Natural killer cell (primary cell): ENCODE data around the gene LRRTM3. TPM values are rescaled to one million over a fixed set of nuclear protein-coding genes. Genes with fewer than 3 reads are reported as not detected.

Experiments
- ATAC-seq, 3 donors: fragments of 150-1000 bp in 2 of 3; fragments of 200-7000 bp in 1 of 3; cut with Tn5 transposase; 1 replicate in 1 of 3; 2 replicates in 2 of 3; pipeline ENCODE4 v1.10.0; 2021; ENCODE audit warnings: mild to moderate bottlenecking in 2 of 3, moderate library complexity in 2 of 3
- DNase-seq, 2 donors: peaks; one replicate each; pipeline versions ENCODE4 v3.0.0 to v3.0.0-alpha.2; 2013 to 2021; ENCODE audit warnings: mixed read lengths in 1 of 2
- H3K27ac ChIP-seq: one replicate; pipeline ENCODE4 v1.5.1; 2013; ENCODE audit warnings: mild to moderate bottlenecking, low read length
- H3K27me3 ChIP-seq: one replicate; pipeline ENCODE4 v1.6.1; 2013; ENCODE audit warnings: low read length; ENCODE audit not compliant: control insufficient read depth, insufficient read depth
- H3K36me3 ChIP-seq: one replicate; pipeline ENCODE4 v1.6.1; 2013; ENCODE audit warnings: low read length; ENCODE audit not compliant: control insufficient read depth, insufficient read depth
- H3K4me1 ChIP-seq: one replicate; pipeline ENCODE4 v1.6.1; 2013; ENCODE audit warnings: low read length; ENCODE audit not compliant: control insufficient read depth, insufficient read depth
- H3K4me3 ChIP-seq: one replicate; pipeline ENCODE4 v1.5.1; 2013; ENCODE audit warnings: low read length
- H3K9me3 ChIP-seq: one replicate; pipeline ENCODE4 v1.6.1; 2013; ENCODE audit warnings: low read length; ENCODE audit not compliant: control insufficient read depth, insufficient read depth
- H3K27ac Mint-ChIP-seq, 2 donors: one replicate each; pipeline ENCODE4 v1.8.0; 2022; ENCODE audit warnings: mild to moderate bottlenecking in 2 of 2, mixed read lengths in 2 of 2, moderate library complexity in 1 of 2
- H3K27me3 Mint-ChIP-seq, 2 donors: one replicate each; pipeline ENCODE4 v1.8.0; 2022; ENCODE audit warnings: low read depth in 2 of 2, mixed read lengths in 2 of 2
- H3K36me3 Mint-ChIP-seq: one replicate; pipeline ENCODE4 v1.8.0; 2022; ENCODE audit warnings: mixed read lengths
- H3K4me1 Mint-ChIP-seq, 2 donors: one replicate each; pipeline ENCODE4 v1.8.0; 2022; ENCODE audit warnings: mixed read lengths in 2 of 2
- H3K4me3 Mint-ChIP-seq: one replicate; pipeline ENCODE4 v1.8.0; 2022; ENCODE audit warnings: mild to moderate bottlenecking, moderate library complexity, mixed read lengths
- H3K9me3 Mint-ChIP-seq, 2 donors: one replicate each; pipeline ENCODE4 v1.8.0; 2022; ENCODE audit warnings: mixed read lengths in 2 of 2
- WGBS: methylation state at CpG from one replicate; pipeline ENCODE4 v1.1.7; 2013; ENCODE audit warnings: missing lambda C conversion rate; ENCODE audit not compliant: insufficient coverage; 5-methylcytosine and 5-hydroxymethylcytosine counted together
- intact Hi-C: fragments of 100-400 bp; cut with micrococcal nuclease; formaldehyde crosslinking; loops from one replicate; pipeline ENCODE4 v1.14.2; 2022
- total RNA-seq, 4 donors: library from RNA; stranded (reverse); fragments of 120-200 nt in 1 of 4; gene quantifications; one replicate each; pipeline versions ENCODE4 v1.2.3 to v1.2.4, GENCODE V29; 2013 to 2022
- TF ChIP-seq, protein P1 (sequence below): fragments of 200-600 bp; IDR thresholded peaks from one replicate; pipeline ENCODE4 v1.8.0; 2022; ENCODE audit warnings: antibody characterized with exemption

LRRTM3 gene
- total RNA-seq, 3 donors from 2014 or later (not counting 1 experiment from before 2014, with no cell fraction given), result not detected

DNA sequence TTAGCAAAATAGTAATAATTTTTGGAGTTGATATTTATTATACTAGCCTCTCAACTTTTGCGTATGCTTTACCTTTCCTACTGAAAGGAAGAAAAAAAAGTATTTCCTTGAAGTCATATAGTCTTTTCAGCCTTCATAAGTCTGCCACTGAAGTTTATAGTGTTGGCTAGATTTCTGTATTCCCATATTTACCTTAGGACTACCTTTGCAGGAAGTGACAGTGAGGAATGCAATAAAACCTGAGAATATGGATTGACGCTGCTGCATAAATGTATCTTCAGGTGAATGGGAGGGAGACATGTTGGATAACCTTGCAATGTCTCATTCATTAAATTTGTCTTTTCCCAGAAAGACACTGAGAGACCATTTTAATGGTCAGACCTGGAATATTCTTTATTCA lies 6.6 kb upstream of the LRRTM3 start:
- Histone ChIP-seq H3K27ac (no peak overlapping the region), H3K4me1 (no peaks in the 10 kb centered on the region), H3K9me3 (no peaks in the 10 kb centered on the region), H3K36me3 (no peaks in the 10 kb centered on the region), H3K4me3 (no peak overlapping the region), H3K27me3 (no peaks in the 10 kb centered on the region)
- intact Hi-C loops, result no loop called here
- DNase-seq (no peak), ATAC-seq (no peak)
- no peaks in the 10 kb centered on the region for H3K36me3 Mint-ChIP-seq
- no peak overlapping the region for H3K4me3 Mint-ChIP-seq
- H3K27ac Mint-ChIP-seq, result no peak overlapping the region
- H3K9me3 Mint-ChIP-seq, result peaks cover 4 to 15% of the 10 kb centered on the region in 2 donors
- WGBS, result 100% methylated on average over 1 of the region's 2 CpGs
- no peaks in the 10 kb centered on the region for H3K4me1 Mint-ChIP-seq
- TF ChIP-seq, protein P1, sequence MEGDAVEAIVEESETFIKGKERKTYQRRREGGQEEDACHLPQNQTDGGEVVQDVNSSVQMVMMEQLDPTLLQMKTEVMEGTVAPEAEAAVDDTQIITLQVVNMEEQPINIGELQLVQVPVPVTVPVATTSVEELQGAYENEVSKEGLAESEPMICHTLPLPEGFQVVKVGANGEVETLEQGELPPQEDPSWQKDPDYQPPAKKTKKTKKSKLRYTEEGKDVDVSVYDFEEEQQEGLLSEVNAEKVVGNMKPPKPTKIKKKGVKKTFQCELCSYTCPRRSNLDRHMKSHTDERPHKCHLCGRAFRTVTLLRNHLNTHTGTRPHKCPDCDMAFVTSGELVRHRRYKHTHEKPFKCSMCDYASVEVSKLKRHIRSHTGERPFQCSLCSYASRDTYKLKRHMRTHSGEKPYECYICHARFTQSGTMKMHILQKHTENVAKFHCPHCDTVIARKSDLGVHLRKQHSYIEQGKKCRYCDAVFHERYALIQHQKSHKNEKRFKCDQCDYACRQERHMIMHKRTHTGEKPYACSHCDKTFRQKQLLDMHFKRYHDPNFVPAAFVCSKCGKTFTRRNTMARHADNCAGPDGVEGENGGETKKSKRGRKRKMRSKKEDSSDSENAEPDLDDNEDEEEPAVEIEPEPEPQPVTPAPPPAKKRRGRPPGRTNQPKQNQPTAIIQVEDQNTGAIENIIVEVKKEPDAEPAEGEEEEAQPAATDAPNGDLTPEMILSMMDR, result no peak
- H3K27me3 Mint-ChIP-seq, result no peaks in the 10 kb centered on the region

DNA sequence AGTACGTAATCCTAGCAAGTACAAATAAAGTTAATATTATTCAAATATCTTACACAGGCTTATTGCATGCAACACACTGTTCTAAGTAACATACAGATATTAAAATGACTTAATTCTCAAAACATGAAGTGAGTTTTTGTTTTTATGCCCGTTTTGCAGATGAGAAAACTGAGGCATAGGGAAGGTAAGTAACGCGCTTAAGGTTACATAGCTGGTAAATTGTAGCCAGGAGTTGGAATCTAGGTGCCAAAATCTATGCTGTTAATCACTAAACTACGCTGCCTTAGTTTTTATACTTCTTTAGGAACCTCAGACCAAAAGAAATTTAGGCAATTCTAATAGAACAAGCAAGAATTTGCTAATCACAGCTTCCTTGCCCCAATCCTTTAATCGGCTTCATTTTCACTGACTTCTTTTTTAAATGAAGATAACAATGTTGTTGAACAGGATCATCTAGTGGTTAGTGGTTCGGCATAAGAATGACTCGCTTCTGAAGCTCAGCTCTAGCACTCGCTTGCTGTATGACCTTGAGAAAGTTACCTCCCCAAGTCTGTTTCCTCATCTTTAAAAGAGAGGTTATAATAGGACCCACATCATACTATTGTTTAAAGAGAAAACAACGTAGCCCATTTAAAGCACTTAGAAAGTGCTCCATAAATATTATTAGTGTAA lies 1.0 kb upstream of the LRRTM3 start:
- intact Hi-C loops, result no loop called here
- Histone ChIP-seq H3K27ac (no peak overlapping the region), H3K9me3 (no peaks in the 10 kb centered on the region), H3K36me3 (no peaks in the 10 kb centered on the region), H3K4me1 (no peaks in the 10 kb centered on the region), H3K27me3 (no peaks in the 10 kb centered on the region), H3K4me3 (no peak overlapping the region)
- TF ChIP-seq, protein P1, result no peak
- peaks cover 4 to 8% of the 10 kb centered on the region in 2 donors for H3K9me3 Mint-ChIP-seq
- ATAC-seq (no peak), DNase-seq (no peak)
- H3K27ac Mint-ChIP-seq, result no peak overlapping the region
- peaks cover 2 to 14% of the 10 kb centered on the region in 2 donors for H3K27me3 Mint-ChIP-seq
- H3K36me3 Mint-ChIP-seq, result no peaks in the 10 kb centered on the region
- WGBS, result 74% methylated on average over 7 of the region's 10 CpGs
- no peaks in the 10 kb centered on the region for H3K4me1 Mint-ChIP-seq
- H3K4me3 Mint-ChIP-seq, result no peak overlapping the region

DNA sequence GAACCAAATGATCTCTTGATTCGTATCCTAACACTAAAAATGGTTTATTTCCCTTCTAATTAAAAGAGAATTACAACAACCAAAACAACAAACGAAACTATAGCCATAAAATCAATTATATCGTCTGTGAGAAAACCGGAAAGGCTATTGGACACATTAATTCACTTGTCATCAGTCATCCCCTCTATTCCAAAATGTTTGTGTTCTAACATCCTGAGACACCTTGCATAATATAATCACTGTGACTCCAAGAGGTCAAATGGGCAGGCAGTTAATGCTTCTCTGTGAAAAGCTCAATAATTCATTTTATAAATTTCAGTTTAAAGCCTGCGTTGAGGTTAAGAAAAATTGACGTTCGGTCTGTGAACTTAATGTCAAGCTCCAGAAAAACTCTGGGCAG lies 463 bp upstream of the LRRTM3 start:
- peaks cover 4 to 8% of the 10 kb centered on the region in 2 donors for H3K9me3 Mint-ChIP-seq
- no peaks in the 10 kb centered on the region for H3K36me3 Mint-ChIP-seq
- ATAC-seq, result no peak
- no peak for DNase-seq
- H3K4me1 Mint-ChIP-seq, result no peaks in the 10 kb centered on the region
- no peaks in the 10 kb centered on the region for H3K36me3 ChIP-seq
- intact Hi-C loops, result no loop called here
- H3K4me3 Mint-ChIP-seq, result no peak overlapping the region
- no peak overlapping the region for H3K27ac Mint-ChIP-seq
- TF ChIP-seq, protein P1, result no peak
- 25% methylated on average over 7 of the region's 7 CpGs for WGBS
- H3K9me3 ChIP-seq, result no peaks in the 10 kb centered on the region
- H3K27ac ChIP-seq, result no peak overlapping the region
- H3K27me3 ChIP-seq, result no peaks in the 10 kb centered on the region
- H3K27me3 Mint-ChIP-seq, result peaks cover 2 to 14% of the 10 kb centered on the region in 2 donors
- no peaks in the 10 kb centered on the region for H3K4me1 ChIP-seq
- no peak overlapping the region for H3K4me3 ChIP-seq

DNA sequence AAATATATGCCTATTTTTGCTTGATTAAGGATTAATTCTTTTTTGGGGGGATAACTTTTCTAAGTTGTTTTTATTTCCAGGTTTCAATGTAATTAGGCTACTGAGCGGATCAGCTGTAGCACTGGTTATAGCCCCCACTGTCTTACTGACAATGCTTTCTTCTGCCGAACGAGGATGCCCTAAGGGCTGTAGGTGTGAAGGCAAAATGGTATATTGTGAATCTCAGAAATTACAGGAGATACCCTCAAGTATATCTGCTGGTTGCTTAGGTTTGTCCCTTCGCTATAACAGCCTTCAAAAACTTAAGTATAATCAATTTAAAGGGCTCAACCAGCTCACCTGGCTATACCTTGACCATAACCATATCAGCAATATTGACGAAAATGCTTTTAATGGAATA lies 1.0 kb downstream of the LRRTM3 start:
- H3K4me1 Mint-ChIP-seq, result no peaks in the 10 kb centered on the region
- TF ChIP-seq, protein P1, result no peak
- H3K36me3 ChIP-seq, result no peaks in the 10 kb centered on the region
- DNase-seq (no peak), ATAC-seq (no peak)
- no peak overlapping the region for H3K27ac ChIP-seq
- peaks cover 2 to 14% of the 10 kb centered on the region in 2 donors for H3K27me3 Mint-ChIP-seq
- no peak overlapping the region for H3K4me3 Mint-ChIP-seq
- 49% methylated on average over 5 of the region's 5 CpGs for WGBS
- H3K9me3 ChIP-seq, result no peaks in the 10 kb centered on the region
- H3K27ac Mint-ChIP-seq, result no peak overlapping the region
- H3K36me3 Mint-ChIP-seq, result no peaks in the 10 kb centered on the region
- H3K27me3 ChIP-seq, result no peaks in the 10 kb centered on the region
- no peak overlapping the region for H3K4me3 ChIP-seq
- H3K4me1 ChIP-seq, result no peaks in the 10 kb centered on the region
- H3K9me3 Mint-ChIP-seq, result peaks cover 0 to 3% of the 10 kb centered on the region in 2 donors
- intact Hi-C loops, result no loop called here
